HG03520 (cell line): ENCODE measurements around the gene SH3GL1.
A peak's percentile ranks its signal among the peaks of the same experiment; 100 is the strongest.

Source experiments
- ATAC-seq: cut with Tn5 transposase; IDR thresholded peaks from one replicate; pipeline ENCODE4 v1.9.1; 2021; ENCODE audit warnings: mild to moderate bottlenecking, moderate library complexity; ENCODE audit not compliant: unreplicated experiment

The SH3GL1 gene

GRCh38 chr19:4400135-4400936, at the start of gene SH3GL1:
Gene SH3GL1 (minus strand): TSS chr19:4400547. CDS start chr19:4400368, 179 bp downstream.
- peak; percentile 59 for ATAC-seq

- ATAC-seq = no peak
Measured at GRCh38 chr19:4449639-4450028, 49.3 kb upstream of the SH3GL1 start.

- ATAC-seq = no peak
Measured at GRCh38 chr19:4449022-4449638, 48.8 kb upstream of the SH3GL1 start.

- no peak for ATAC-seq
Measured at GRCh38 chr19:4448147-4448985, 48.0 kb upstream of the SH3GL1 start.

- ATAC-seq = no peak
Measured at GRCh38 chr19:4447327-4448146, 47.2 kb upstream of the SH3GL1 start.

- no peak for ATAC-seq
Measured at GRCh38 chr19:4446704-4447200, 46.4 kb upstream of the SH3GL1 start.

- ATAC-seq = no peak
Measured at GRCh38 chr19:4445963-4446703, 45.8 kb upstream of the SH3GL1 start.

GRCh38 chr19:4444765-4445741, 44.7 kb upstream of the SH3GL1 start:
- ATAC-seq = no peak

- no peak for ATAC-seq
Measured at GRCh38 chr19:4443966-4444764, 43.8 kb upstream of the SH3GL1 start.

- ATAC-seq = no peak
Measured at GRCh38 chr19:4443188-4443587, 42.8 kb upstream of the SH3GL1 start.

- no peak for ATAC-seq
Measured at GRCh38 chr19:4442819-4443146, 42.4 kb upstream of the SH3GL1 start.

GRCh38 chr19:4441994-4442818, 41.9 kb upstream of the SH3GL1 start:
- no peak for ATAC-seq

GRCh38 chr19:4439243-4439642, 38.9 kb upstream of the SH3GL1 start:
- ATAC-seq = no peak

GRCh38 chr19:4437103-4437502, 36.8 kb upstream of the SH3GL1 start:
- ATAC-seq = no peak

- ATAC-seq = no peak
Measured at GRCh38 chr19:4436231-4436630, 35.9 kb upstream of the SH3GL1 start.

GRCh38 chr19:4434391-4434790, 34.0 kb upstream of the SH3GL1 start:
- no peak for ATAC-seq

- no peak for ATAC-seq
Measured at GRCh38 chr19:4432918-4433506, 32.7 kb upstream of the SH3GL1 start.
